GM19463 (cell line): ENCODE data around the gene PARD6B.
"Not testable (repeated sequence)": the region's sequence is repeated elsewhere in the genome, so short reads cannot be mapped to it uniquely, and the experiment has no call there.

Experiments
- ATAC-seq: cut with Tn5 transposase; IDR thresholded peaks from one replicate; pipeline ENCODE4 v1.9.1; 2021; ENCODE audit warnings: mild to moderate bottlenecking, moderate library complexity; ENCODE audit not compliant: unreplicated experiment

The PARD6B gene

DNA sequence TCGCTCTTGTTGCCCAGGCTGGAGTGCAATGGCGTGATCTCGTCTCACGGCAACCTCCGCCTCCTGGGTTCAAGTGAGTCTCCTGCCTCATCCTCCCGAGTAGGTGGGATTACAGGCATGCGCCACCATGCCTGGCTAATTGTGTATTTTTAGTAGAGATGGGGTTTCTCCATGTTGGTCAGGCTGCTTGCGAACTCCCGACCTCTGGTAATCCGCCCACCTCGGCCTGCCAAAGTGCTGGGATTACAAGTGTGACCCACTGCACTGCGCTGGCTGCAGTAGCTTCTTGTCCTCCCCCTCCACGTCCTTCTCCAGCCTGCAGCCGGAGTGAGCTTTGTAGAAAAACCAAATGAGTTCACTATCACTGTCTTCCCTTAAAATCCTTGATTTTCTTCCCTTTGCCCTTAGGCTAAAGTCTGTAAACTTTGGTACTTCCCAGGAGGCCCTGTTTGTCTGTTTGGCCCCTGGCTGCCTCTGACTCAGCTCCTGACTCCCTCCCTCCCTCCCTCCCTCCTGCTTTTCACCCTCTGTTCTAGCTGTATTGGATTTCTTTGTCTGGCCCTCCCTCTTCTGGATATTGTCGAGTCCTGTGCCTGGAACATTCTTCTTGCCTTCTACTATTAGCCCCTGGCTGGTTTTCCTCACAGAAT is 12.9 kb downstream of the PARD6B start:
- ATAC-seq: no peak

DNA sequence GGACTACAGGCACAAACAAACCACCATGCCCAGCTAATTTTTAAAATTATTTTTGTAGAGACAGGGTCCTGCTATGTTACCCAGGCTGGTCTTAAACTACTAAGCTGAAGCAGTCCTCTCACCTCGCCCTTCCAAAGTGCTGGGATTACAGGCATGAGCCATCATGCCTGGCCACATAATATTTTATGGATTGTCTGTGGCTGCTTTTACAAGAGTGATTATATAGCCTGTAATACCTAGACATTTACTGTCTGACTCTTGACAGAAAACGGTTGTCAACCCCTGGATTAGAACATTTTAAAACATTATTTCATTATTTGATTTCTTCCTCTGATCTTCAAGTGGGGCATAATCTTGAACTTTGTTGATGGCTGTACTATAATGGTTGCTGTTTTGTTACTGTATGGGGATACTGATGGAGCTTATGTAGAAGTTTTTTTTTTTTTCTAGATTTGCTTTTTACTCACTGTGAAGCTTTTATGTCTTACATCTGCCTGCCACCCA is 14.3 kb downstream of the PARD6B start:
- no peak for ATAC-seq

DNA sequence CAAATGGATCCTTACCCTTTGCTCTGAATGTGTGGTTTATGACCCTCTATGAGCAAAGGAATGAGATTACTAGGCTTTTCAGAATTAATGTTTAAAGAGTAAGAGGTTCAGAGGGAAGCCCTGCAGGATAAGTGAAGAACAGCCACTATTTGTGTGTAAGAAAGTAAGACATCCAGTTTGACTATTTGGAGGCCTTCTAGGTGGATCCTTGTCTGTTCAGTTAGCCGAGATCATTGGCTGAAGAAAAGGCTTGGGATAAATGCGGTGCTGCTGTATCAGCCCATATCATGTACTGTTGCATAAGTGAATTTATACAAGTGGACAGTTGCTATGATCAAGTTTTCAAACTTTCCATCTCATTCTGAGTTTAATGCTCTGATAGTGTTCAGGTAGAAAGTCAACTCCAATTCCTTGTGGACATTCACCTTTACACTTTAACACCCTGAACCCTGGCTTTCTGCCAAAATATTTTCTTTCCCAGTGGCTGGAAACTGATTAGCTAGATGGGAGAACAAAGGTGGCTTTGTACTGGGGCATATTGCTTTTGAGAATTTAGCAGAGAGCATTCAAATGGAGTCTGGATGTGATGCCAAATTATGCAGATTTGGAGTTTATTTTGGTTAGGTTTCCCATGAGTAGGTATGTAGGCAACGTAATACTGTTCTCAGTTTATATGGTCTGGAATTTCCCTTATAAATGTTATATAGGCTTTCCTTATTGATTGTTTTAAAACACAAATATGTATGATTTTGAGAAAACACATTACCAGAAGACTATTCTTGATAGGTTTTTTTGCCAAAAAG is 15.0 kb downstream of the PARD6B start:
- ATAC-seq: no peak

DNA sequence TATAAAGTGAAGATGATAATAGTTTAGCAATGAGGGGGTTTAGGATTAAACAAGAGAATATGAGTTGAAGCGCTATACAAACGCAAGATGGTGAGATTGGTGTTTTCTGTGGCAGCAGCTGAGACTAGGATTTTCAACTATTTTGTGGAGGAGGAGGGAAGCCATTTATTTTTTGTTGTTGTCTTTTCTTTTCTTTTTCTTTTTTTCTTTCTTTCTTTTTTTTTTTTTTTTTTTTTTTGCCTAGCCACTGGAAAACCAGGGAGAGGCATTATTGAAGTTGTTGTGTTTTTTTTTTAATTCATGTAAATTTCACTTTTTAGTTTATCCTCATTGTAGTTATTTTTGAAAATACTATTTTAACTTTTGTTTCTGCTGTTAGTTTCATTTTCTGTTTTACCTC is 15.9 kb downstream of the PARD6B start:
- ATAC-seq: no peak

DNA sequence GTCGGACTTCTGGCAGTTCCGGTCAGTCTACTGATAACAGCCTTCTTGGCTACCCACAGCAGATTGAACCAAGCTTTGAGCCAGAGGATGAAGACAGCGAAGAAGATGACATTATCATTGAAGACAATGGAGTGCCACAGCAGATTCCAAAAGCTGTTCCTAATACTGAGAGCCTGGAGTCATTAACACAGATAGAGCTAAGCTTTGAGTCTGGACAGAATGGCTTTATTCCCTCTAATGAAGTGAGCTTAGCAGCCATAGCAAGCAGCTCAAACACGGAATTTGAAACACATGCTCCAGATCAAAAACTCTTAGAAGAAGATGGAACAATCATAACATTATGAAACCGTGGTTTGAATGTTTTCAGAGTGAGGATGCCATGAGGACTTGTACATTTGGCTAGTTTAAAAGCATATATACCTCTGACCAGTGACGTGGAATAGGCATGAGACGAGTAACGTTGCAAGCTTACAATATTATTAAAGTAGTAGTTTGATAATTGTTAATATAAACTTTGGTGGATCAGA is 18.8 kb downstream of the PARD6B start:
- no peak for ATAC-seq

DNA sequence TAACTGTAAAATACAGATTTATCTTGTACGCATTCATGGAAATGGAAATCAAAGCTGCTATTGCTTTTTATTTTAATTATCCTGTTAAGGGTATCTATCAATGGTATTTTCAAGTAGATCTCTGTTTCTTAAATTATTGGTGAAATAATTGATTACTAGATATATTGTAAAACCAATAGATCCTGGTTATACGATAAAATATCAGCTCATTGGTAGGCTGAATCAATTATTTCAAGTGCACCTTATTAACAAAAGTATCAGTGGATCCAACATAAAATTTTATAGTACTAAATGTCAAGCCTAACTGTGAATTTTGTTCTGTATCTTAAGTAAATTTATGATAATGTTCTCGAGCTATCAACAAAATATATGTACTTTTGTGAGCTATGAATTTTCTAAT is 21.8 kb downstream of the PARD6B start:
- ATAC-seq: no peak

DNA sequence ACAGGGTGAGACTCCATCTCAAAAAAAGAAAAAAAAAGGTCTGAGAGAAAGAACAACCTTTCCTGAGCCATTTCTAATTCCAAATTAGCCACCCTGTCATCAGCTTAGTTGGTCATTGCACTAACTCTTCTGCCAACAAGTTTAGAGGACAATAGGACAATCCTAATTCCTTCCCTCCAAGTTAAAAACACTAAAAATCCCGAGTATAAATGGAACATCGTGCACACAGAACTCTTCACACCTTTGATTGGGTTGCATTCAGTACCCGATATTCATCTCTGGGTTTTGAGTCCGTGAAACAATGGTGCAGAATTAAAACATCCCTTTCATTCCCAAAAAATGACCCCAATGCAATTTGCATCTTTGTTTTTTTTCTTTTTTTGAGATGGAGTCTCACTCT is 23.0 kb downstream of the PARD6B start:
- ATAC-seq: no peak

DNA sequence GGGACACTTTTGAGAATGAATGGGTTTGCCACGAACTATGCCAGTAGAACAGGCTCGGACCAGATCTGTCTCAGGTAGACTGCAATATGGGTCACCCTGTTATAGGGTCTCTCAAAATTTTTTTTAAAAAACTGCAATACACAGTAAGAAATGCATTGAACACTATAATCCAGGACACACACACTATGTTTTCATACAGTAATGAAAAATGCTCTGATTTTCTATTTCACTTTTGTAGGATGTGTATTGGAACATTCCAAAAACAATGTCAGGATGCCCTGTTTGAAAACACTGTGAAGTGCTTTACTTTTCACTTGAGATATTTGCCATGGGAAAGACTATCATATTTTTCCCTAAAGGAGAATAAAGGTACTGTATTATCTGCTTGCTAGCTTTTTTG is 25.1 kb downstream of the PARD6B start:
- ATAC-seq: no peak

DNA sequence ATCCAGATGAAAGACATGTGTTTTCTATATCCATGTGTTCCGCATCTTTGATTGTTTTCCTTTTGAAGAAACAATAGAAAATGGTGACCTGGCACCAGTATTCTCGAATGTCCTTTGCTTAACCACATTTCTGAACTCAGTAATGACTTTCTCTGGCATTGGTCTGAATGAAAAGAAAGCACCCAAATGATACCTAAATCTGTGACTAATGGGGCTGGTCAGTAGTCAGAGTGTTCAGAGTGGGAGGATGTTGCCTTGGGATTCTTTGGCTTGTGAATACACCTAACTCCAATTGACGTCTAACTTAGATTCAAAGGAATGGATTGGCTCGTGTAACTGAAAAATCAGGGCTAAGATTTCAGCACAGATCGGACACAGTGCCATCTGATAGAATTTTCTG is 27.1 kb downstream of the PARD6B start:
- ATAC-seq: no peak

DNA sequence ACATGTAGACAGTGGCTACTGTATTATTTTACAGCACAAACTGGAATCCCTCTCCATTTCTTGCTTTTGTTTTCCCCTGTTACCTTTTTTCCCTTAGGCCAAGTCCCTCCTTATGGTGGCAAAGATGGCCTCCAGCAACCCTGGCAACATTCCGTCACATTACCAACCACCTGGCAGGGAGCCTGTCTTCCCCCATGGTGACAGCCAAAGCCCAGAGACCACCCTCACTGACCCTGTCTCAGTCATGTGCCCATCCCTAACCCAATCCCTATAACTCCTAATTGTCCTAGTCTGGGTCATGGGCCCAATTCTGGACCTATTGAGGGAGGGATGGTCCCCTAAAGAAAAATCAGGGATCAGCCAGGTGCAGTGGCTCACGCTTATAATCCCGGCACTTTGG is 27.6 kb downstream of the PARD6B start:
- ATAC-seq: no peak

DNA sequence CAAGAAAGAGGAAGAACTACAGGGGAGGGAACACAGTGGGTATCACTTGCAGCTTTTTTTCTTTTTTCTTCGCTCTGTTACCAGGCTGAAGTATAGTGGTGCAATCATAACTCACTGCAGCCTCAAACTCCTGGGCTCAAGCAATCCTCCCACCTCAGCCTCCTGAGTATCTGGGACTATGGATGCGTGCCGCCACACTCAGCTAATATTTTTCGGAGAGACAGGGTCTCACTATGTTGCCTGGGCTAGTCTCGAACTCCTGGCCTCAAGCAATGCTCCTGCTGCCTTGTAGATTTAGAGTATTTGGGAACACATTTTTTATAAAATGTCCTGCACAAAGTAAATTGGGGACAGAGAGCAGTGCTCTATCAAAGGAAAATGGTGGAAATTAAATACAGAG is 28.3 kb downstream of the PARD6B start:
- no peak for ATAC-seq

DNA sequence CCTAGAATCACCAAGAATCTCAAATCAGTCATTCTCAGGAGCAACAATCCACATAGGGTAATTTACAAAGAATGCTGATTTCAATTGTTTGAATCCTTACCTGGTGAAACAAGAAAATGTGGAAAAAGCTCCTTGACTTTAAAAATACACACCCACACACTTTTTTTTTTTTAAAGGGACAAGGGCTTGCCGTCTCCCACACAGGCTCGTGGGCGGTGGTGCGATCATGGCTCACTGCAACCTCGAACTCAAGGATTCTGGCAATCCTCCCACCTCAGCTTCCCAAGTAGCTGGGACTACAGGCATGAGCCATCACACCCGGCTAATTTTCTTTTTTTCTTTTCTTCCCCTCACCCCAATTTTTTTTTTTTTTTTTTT is 30.7 kb downstream of the PARD6B start:
- ATAC-seq: no peak

DNA sequence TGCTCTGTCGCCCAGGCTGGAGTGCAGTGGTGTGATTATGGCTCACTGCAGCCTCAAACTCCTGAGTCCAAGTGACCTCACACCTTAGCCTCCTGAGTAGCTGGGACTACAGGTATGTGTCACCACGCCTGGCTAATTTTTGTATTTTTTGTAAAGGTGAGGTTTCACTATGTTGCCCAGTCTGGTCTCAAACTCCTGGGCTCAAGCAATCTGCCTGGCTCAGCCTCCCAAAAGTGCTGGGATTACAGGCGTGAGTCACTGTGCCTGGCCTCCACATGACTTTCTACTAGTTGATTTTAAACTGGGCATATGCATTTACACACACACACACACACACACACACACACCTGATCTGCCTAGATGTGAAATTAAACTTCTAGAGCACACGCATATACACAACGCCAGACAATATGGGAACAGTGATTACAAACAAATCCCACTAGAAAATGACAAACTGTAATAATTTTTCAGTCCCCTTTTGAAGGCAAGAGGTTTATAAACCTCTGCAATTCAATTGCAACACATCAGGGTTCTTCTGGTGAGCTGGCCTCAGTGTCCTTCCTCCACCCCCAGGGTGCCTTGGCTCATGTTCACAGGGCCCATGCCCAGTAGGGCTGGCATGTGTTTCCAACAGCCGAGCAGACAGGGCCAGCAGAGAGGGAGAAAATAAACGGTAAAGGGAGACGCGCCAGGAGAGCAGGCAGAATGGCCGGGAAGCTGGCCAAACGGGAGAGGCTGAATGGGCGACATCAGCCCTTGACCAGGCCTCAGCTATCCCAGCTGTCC is 31.2 kb downstream of the PARD6B start:
- no peak for ATAC-seq

DNA sequence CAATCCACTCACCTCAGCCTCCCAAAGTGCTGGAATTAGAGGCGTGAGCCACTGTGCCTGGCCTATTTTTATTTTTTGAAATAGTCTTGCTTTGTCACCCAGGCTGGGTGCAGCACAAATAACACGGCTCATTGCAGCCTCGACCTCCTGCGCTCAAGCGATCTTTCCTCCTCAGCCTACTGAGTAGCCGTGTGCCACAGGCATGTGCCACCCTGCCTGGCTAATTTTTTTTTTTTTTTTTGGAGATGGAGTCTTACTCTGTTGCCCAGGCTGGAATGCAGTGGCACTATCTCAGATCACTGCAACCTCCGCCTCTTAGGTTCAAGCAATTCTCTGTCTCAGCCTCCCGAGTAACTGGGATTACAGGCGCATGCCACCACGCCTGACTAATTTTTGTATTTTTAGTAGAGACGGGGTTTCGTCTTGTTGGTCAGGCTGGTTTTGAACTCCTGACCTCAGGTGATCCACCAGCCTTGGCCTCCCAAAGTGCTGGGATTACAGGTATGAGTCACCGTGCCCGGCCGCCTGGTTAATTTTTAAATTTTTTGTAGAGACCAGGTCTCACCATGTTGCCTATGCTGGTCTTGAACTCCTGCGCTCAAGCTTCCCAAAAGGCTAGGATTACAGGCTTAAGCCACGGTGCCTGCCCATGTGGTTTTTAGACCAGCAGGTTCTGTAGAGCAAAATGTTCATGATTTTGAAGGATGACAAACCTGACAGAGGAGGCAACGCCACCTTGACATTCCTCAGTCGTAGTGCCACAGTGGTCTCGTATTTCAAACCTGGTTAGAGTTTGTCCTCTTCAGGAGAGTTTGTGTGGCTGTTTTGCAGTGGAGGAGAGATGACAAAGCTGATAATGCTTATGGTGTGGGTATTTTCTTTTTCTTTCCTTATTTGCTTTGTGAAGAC is 32.4 kb downstream of the PARD6B start:
- not testable (repeated sequence) for ATAC-seq

DNA sequence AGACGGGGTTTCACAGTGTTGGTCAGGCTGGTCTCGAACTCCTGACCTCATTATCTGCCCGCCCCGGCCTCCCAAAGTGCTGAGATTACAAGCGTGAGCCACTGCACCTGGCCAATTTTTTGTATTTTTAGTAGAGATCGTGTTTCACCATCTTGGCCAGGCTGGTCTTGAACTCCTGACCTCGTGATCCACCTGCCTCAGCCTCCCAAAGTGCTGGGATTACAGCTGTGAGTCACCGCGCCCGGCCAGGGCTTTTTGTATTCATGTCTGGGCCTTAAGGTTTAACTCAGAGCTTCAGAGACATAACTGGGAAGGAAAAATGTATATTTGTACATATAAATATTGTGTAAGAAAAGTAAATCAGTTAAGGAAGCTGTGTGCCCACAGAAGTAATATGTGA is 33.9 kb downstream of the PARD6B start:
- ATAC-seq: not testable (repeated sequence)

DNA sequence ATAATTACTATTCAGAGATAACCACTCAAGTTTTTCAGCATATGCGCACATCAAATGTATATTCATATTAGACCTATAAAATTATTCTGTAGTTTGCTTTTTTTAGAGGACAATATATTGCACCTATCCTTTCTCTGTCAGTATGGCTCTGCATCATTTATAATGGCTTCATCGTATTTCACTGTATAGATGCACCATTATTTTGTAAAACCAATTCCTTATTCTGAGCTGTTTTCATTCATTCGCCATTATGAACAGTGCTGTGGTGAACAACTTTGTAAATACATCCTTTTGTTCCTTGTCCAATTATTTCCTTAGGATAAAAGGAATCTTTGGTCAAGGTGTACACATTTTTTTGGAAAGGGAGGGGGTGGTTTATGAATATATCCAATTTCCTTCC is 34.3 kb downstream of the PARD6B start:
- no peak for ATAC-seq

DNA sequence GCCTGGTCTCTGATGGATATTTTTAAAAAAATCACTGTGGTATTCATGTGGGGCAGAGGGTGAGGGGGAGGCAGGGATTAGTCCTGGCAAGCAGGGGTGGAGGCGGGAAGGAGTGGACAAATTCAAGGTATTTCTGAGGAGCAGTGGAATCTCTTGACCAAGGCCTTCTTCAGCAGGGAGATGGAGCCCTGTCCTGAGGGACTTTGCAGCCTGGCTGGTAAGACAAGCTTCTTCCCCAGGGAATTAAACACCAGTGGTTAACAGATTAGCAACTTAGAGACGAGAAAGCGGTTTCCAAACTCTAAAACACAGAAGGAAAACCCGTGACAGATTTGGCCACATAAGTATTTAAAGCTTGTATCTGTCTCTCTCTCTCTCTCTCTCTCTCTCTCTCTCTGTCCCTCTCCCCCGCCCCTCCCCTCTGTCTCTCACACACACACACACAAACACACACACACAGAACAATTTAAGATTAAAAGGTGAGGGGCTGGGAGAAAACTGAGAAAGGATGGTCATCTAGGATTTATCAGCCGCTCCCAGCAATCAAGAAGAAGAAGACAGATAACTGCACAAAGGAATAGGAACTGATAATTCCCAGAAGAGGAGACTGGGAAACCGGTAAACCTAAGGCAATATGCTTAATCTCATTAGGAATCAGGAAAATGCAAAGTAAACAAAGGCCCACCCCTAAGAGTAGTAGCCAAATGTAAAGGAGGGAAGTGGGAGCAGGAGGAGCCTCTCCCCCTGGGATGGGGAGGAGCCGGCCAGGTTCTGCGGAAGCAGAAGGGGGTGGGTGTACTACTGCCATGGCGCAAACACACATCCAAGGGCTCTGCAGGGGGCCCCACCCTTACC is 35.8 kb downstream of the PARD6B start:
- ATAC-seq: not testable (repeated sequence)

DNA sequence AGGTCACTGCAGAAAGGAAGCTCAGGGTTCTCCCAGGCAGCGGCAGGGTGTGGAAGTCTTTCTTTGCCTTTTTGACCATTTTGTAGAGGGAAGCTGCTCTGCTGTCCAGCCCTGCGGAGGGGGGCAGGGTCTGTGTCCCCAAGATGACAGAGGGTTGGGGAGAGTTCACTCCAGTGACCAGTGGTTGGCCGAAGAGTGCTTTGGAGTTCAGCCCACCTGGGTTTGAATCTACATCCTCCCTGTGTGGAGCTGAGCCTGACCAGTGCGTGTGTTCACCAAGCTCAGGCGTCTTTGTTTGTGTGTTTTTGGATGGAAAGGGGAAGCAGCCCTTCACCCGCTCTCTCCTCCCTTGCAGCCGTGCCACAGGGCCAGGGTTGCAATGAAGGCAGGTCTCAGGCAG is 37.6 kb downstream of the PARD6B start:
- ATAC-seq: not testable (repeated sequence)

DNA sequence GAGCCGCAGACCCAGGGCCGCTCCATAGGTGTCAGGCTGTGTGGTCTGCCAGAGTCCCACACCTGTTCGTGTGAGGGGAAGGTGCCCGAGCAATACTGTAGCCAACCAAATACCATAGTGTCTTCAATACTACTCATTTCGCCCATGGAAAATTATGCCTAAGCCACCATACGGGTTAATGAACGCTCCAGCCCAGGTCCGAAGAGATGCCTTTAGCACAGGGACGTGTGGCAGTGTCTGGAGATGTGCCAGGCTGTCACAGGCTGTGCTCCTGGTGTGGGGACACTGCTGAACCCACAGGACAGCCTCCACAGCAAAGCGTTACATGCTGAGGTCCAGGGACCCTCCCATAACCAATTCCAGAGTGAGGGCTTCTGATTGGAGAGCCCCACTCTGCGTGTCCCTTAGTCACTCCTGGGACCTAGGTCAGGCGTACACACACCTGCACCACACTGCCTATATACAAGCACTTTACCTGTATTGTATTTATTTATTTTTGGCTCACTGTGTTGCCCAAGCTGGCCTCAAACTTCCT is 38.2 kb downstream of the PARD6B start:
- not testable (repeated sequence) for ATAC-seq
